Measurements from ENCODE around the gene ANKLE1.

ANKLE1 gene

GRCh38 chr19:17309198-17309964, 27.7 kb downstream of the ANKLE1 start, which contains the start of gene DDA1 (continued):
- TF ChIP-seq ZNF26 (tag by site-specific recombination; IDR thresholded peaks at IDR 0.05) (no peak), ZNF513 (tag by site-specific recombination; IDR thresholded peaks at IDR 0.05) (no peak), MEIS1 (CRISPR knock-in tag; IDR thresholded peaks at IDR 0.05; ENCODE audit: borderline replicate concordance) (no peak), ZNF433 (tag by site-specific recombination; IDR thresholded peaks at IDR 0.05; ENCODE audit: low read depth) (no peak), ZNF423 (tag by site-specific recombination; IDR thresholded peaks at IDR 0.05) (no peak), ZXDB (tag by site-specific recombination; IDR thresholded peaks at IDR 0.05) (no peak; the same call in 1 of the 2 replicates), ZNF404 (tag by site-specific recombination; IDR thresholded peaks at IDR 0.05) (no peak), ZNF645 (tag by site-specific recombination; IDR thresholded peaks at IDR 0.05) (no peak), RBAK (tag by site-specific recombination; IDR thresholded peaks at IDR 0.05) (no peak), ZNF121 (tag by site-specific recombination; IDR thresholded peaks at IDR 0.05) (no peak), ZNF10 (tag by site-specific recombination; IDR thresholded peaks at IDR 0.05) (no peak), ZNF658 (tag by site-specific recombination; IDR thresholded peaks at IDR 0.05) (no peak), BCL6B (tag by site-specific recombination; IDR thresholded peaks at IDR 0.05) (no peak), ZNF518A (tag by site-specific recombination; conservative IDR thresholded peaks at IDR 0.05; ENCODE audit: low read depth) (peak; percentile 74), ZNF544 (tag by site-specific recombination; IDR thresholded peaks at IDR 0.05) (no peak), ZNF48 (tag by site-specific recombination; IDR thresholded peaks at IDR 0.05) (no peak), ZSCAN30 (tag by site-specific recombination; IDR thresholded peaks at IDR 0.05) (no peak), ATF2 (tag by site-specific recombination; IDR thresholded peaks at IDR 0.05; ENCODE audit: low read depth) (no peak), PRDM6 (tag by site-specific recombination; IDR thresholded peaks at IDR 0.05) (no peak), ZNF629 (tag by site-specific recombination; IDR thresholded peaks at IDR 0.05) (peak; percentile 57; the same call in 1 of the 2 replicates), ZNF416 (tag by site-specific recombination; IDR thresholded peaks at IDR 0.05) (no peak), ZNF747 (tag by site-specific recombination; IDR thresholded peaks at IDR 0.05) (no peak), ZNF623 (tag by site-specific recombination; IDR thresholded peaks at IDR 0.05) (no peak), WT1 (tag by site-specific recombination; IDR thresholded peaks at IDR 0.05) (0 out of 2 replicates have a peak, but pooled peaks have one; percentile 10), YY2 (tag by site-specific recombination; IDR thresholded peaks at IDR 0.05) (peak; percentile 91), ZNF157 (tag by site-specific recombination; IDR thresholded peaks at IDR 0.05) (no peak), SALL2 (tag by site-specific recombination; IDR thresholded peaks at IDR 0.05; ENCODE audit: borderline replicate concordance) (no peak)

All from HEK293 (cell line).